SK-N-SH (cell line): ENCODE results near the gene SMIM11. TPM values are rescaled to one million over a fixed set of nuclear protein-coding genes. Genes with fewer than 3 reads are reported as not detected.

ENCODE experiments used
- CTCF ChIA-PET: fragments of 300-600, 350-600 bp; formaldehyde crosslinking; extraction: SDS; loops from one replicate; lab custom pipeline; 2021; lab: Yijun Ruan, JAX
- POLR2A ChIA-PET: fragments of 350-600 bp; sonication (Branson Sonifier 250); formaldehyde crosslinking; extraction: SDS; loops from one replicate; lab custom pipeline; 2020; ENCODE audit warnings: antibody characterized with exemption, inconsistent platforms; lab: Yijun Ruan, JAX
- DNase-seq: peaks from one replicate; pipeline ENCODE4 v3.0.0; 2012
- H2AFZ ChIP-seq: fragments of 200-600 bp; sonication (generic); 2 replicates; pipeline ENCODE4 v1.8.1; 2016; ENCODE audit warnings: antibody characterized with exemption, mild to moderate bottlenecking, low read depth
- H3F3A ChIP-seq: fragments of 200-600 bp; sonication (generic); replicated peaks from 2 replicates; pipeline ENCODE3; 2016; ENCODE audit warnings: antibody characterized with exemption, mild to moderate bottlenecking; ENCODE audit not compliant: insufficient read depth
- H3K27ac ChIP-seq, 2 experiments: fragments of 200-500 bp in 1 of 2; fragments of 200-600 bp in 1 of 2; sonication (Bioruptor generic) in 1 of 2; sonication (generic), shearing (Covaris generic) in 1 of 2; 2 replicates each; pipeline versions ENCODE4 v1.5.1 to v1.6.1; 2014 to 2016; ENCODE audit warnings: low read depth in 2 of 2, inconsistent platforms in 1 of 2, low read length in 1 of 2, mild to moderate bottlenecking in 1 of 2, mixed read lengths in 1 of 2
- H3K27me3 ChIP-seq: fragments of 200-600 bp; sonication (generic), shearing (Covaris generic); 2 replicates; pipeline ENCODE4 v1.6.1; 2016; ENCODE audit warnings: mixed run types; ENCODE audit not compliant: insufficient read depth
- H3K36me3 ChIP-seq, 2 experiments: fragments of 200-500 bp in 1 of 2; fragments of 200-600 bp in 1 of 2; sonication (Bioruptor generic) in 1 of 2; sonication (generic) in 1 of 2; replicated peaks in 1 of 2; 2 replicates each; pipeline versions ENCODE3 to v1.5.1; 2014 to 2016; ENCODE audit warnings: low read length in 1 of 2, mild to moderate bottlenecking in 1 of 2; ENCODE audit not compliant: insufficient read depth in 2 of 2, control insufficient read depth in 1 of 2
- H3K4me1 ChIP-seq, 2 experiments: fragments of 200-500 bp in 1 of 2; fragments of 200-600 bp in 1 of 2; sonication (Bioruptor generic) in 1 of 2; sonication (generic), shearing (Covaris generic) in 1 of 2; 2 replicates each; pipeline versions ENCODE4 v1.5.1 to v1.6.1; 2014 to 2016; ENCODE audit warnings: low read depth in 1 of 2, low read length in 1 of 2, mixed run types in 1 of 2; ENCODE audit not compliant: insufficient read depth in 2 of 2, control insufficient read depth in 1 of 2
- H3K4me2 ChIP-seq: fragments of 200-600 bp; sonication (generic), shearing (Covaris generic); 2 replicates; pipeline ENCODE4 v1.6.1; 2017; ENCODE audit warnings: mixed run types
- H3K4me3 ChIP-seq, 2 experiments: fragments of 200-500 bp in 1 of 2; fragments of 200-600 bp in 1 of 2; sonication (Bioruptor generic) in 1 of 2; sonication (generic), shearing (Covaris generic) in 1 of 2; 2 replicates each; pipeline versions ENCODE4 v1.5.1 to v1.8.1; 2014 to 2016; ENCODE audit warnings: low read depth in 2 of 2, inconsistent platforms in 1 of 2, low read length in 1 of 2, mild to moderate bottlenecking in 1 of 2, mixed read lengths in 1 of 2, moderate library complexity in 1 of 2
- H3K79me2 ChIP-seq: fragments of 200-600 bp; sonication (generic); 2 replicates; pipeline ENCODE4 v1.8.1; 2017; ENCODE audit warnings: mild to moderate bottlenecking; ENCODE audit not compliant: insufficient read depth
- H3K9ac ChIP-seq: fragments of 200-600 bp; sonication (generic); 2 replicates; pipeline ENCODE4 v1.6.1; 2017; ENCODE audit warnings: mixed run types
- H3K9me2 ChIP-seq: fragments of 200-600 bp; sonication (generic); 2 replicates; pipeline ENCODE4 v1.6.1; 2017; ENCODE audit warnings: mixed run types
- H3K9me3 ChIP-seq: fragments of 200-600 bp; sonication (generic); 2 replicates; pipeline ENCODE4 v1.6.1; 2017; ENCODE audit warnings: mixed run types, mild to moderate bottlenecking, moderate library complexity
- H4K20me1 ChIP-seq: fragments of 200-600 bp; sonication (generic); 2 replicates; pipeline ENCODE4 v1.6.1; 2017; ENCODE audit warnings: mild to moderate bottlenecking, mixed run types; ENCODE audit not compliant: insufficient read depth
- ELF1 ChIP-seq: IDR thresholded peaks from 2 replicates; pipeline ENCODE4 v1.4.0; 2012
- EZH2phosphoT487 ChIP-seq: fragments of 200-600 bp; sonication (generic); IDR thresholded peaks from 2 replicates; pipeline ENCODE4 v1.6.1; 2017; ENCODE audit warnings: low read depth, mixed run types, mild to moderate bottlenecking, antibody characterized with exemption, moderate library complexity, borderline replicate concordance
- FOSL2 ChIP-seq: IDR thresholded peaks from 2 replicates; pipeline ENCODE4 v1.4.0; 2012; ENCODE audit warnings: low read depth, mild to moderate bottlenecking, moderate library complexity, borderline replicate concordance
- FOXJ3 ChIP-seq: sonication (generic); formaldehyde crosslinking; IDR thresholded peaks from 2 replicates; pipeline ENCODE4 v1.5.1; 2020; ENCODE audit warnings: mild to moderate bottlenecking, missing genetic modification reagents
- GABPA ChIP-seq: IDR thresholded peaks from 2 replicates; pipeline ENCODE4 v1.4.0; 2012; ENCODE audit warnings: low read depth, mild to moderate bottlenecking
- GATA2 ChIP-seq: sonication (generic); formaldehyde crosslinking; IDR thresholded peaks from 2 replicates; pipeline ENCODE4 v1.5.0; 2020; ENCODE audit warnings: mild to moderate bottlenecking, missing genetic modification reagents
- JUND ChIP-seq: IDR thresholded peaks from 2 replicates; pipeline ENCODE4 v1.4.0; 2012
- MXI1 ChIP-seq: IDR thresholded peaks from 2 replicates; pipeline ENCODE4 v1.6.1; 2012; ENCODE audit warnings: mild to moderate bottlenecking, low read depth, low read length, improper control_type of control experiment
- PBX3 ChIP-seq: IDR thresholded peaks from 2 replicates; pipeline ENCODE4; 2012
- POLR2AphosphoS5 ChIP-seq: IDR thresholded peaks from 2 replicates; pipeline ENCODE4 v1.6.1; 2012; ENCODE audit warnings: low read depth, low read length
- REST ChIP-seq: IDR thresholded peaks from 2 replicates; pipeline ENCODE4 v1.6.1; 2012; ENCODE audit warnings: mild to moderate bottlenecking, low read depth, low read length, moderate library complexity
- TEAD4 ChIP-seq: IDR thresholded peaks from 2 replicates; pipeline ENCODE4 v1.4.0; 2012; ENCODE audit warnings: mild to moderate bottlenecking, borderline replicate concordance; ENCODE audit not compliant: insufficient read depth
- USF2 ChIP-seq: fragments of 150-350 bp; IDR thresholded peaks from 2 replicates; pipeline ENCODE4 v1.6.1; 2017; ENCODE audit warnings: antibody characterized with exemption, low read length, low read depth, borderline replicate concordance
- WGBS: methylation state at CpG from one replicate; pipeline ENCODE4 v1.1.6; 2017; ENCODE audit warnings: low lambda C conversion rate; 5-methylcytosine and 5-hydroxymethylcytosine counted together
- polyA plus RNA-seq, 3 experiments: library from polyadenylated mRNA; depleted of rRNA; stranded (reverse); fragments of >200 nt; gene quantifications; 2 replicates each; pipeline ENCODE4 v1.2.3, GENCODE V29; 2012
- TF ChIP-seq, protein P1 (sequence below): IDR thresholded peaks from 2 replicates; pipeline ENCODE4 v1.4.0; 2012; ENCODE audit warnings: low read depth, borderline replicate concordance

Gene SMIM11
- polyA plus RNA-seq, 1 of the 3 experiments (the other 2 are of a cell fraction) = 15.0 TPM

DNA sequence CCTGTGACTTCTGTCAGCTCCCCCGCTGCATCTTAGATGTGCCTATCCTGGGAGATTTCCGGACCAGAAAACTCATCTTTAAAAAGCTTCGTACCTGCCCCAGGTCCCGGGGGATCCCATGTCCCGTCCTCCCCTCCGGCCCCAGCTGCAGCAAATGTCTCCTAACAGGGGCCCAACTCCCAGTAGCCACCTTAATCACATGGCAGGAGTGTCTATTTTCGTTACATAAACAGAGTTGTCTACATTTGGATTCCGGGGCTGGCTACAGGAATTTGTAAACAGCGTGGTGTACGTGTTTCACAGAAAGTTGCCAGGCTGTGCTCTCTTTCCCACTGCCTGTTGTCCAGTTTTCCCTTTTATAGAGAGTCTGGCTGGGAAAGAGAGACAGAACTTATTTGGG is 29.4 kb upstream of the SMIM11 start:
- 70% methylated on average over 10 of the region's 10 CpGs for WGBS
- Histone ChIP-seq H2AFZ (no peak overlapping the region), H3F3A (no peaks in the 10 kb centered on the region), H4K20me1 (no peaks in the 10 kb centered on the region), H3K9me2 (no peaks in the 10 kb centered on the region), H3K9me3 (no peaks in the 10 kb centered on the region), H3K9ac (no peak overlapping the region), H3K27me3 (no peaks in the 10 kb centered on the region), H3K27ac (no peak overlapping the region), H3K4me2 (no peak overlapping the region), H3K36me3 (no peaks in the 10 kb centered on the region), H3K79me2 (no peaks in the 10 kb centered on the region), H3K4me1 (no peaks in the 10 kb centered on the region; a peak in 1 of 4 replicates), H3K4me3 (no peak overlapping the region)
- ChIA-PET POLR2A (no interaction called here), CTCF (interaction anchor here (1.2 to 22.3 kb wide), 2 partner anchors 8 to 422 kb away, joined by 3 to 407 read pairs; no protein-coding TSS in a partner anchor)
- no peak for DNase-seq
- TF ChIP-seq TEAD4 = no peak
- TF ChIP-seq ELF1 = no peak
- no peak for TF ChIP-seq GATA2
- TF ChIP-seq GABPA = no peak
- no peak for TF ChIP-seq REST
- TF ChIP-seq EZH2phosphoT487 = no peak
- no peak for TF ChIP-seq FOSL2
- no peak for TF ChIP-seq POLR2AphosphoS5
- no peak for TF ChIP-seq PBX3
- TF ChIP-seq USF2 = no peak
- TF ChIP-seq JUND = no peak
- no peak for TF ChIP-seq FOXJ3 (CRISPR knock-in tag)
- TF ChIP-seq, protein P1, sequence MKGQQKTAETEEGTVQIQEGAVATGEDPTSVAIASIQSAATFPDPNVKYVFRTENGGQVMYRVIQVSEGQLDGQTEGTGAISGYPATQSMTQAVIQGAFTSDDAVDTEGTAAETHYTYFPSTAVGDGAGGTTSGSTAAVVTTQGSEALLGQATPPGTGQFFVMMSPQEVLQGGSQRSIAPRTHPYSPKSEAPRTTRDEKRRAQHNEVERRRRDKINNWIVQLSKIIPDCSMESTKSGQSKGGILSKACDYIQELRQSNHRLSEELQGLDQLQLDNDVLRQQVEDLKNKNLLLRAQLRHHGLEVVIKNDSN = no peak
- TF ChIP-seq MXI1 = no peak
